PC-9 (cell line): ENCODE measurements around the gene MAST2. TPM values are rescaled to one million over a fixed set of nuclear protein-coding genes. Genes with fewer than 3 reads are reported as not detected.

ENCODE experiments used
- BruUV-seq: library from RNA; stranded (reverse); fragments of 400-500 nt; replicated peaks from 2 replicates; lab custom pipeline; 2021; lab: Mats Ljungman, UMichigan
- CTCF ChIA-PET: fragments of 300-600 bp; sonication (Branson Sonifier 250); formaldehyde crosslinking; loops from one replicate; lab custom pipeline; 2022; ENCODE audit warnings: antibody characterized with exemption; lab: Charles Lee
- POLR2A ChIA-PET: fragments of 300-600 bp; sonication (Branson Sonifier 250); formaldehyde crosslinking; loops from one replicate; lab custom pipeline; 2022; ENCODE audit warnings: antibody characterized with exemption; ENCODE audit not compliant: unreplicated experiment; lab: Charles Lee
- DNase-seq, 2 experiments: peaks; one replicate each; pipeline versions ENCODE4 v3.0.0 to v3.0.0-alpha.2; 2015 to 2022; ENCODE audit warnings: mixed read lengths in 1 of 2
- H2AFZ ChIP-seq: fragments of 200-600 bp; sonication (generic); 2 replicates; pipeline ENCODE4 v1.8.1; 2017; ENCODE audit warnings: antibody characterized with exemption
- H3F3A ChIP-seq: fragments of 200-600 bp; sonication (generic); 2 replicates; pipeline ENCODE4 v1.8.1; 2017; ENCODE audit warnings: antibody characterized with exemption, mild to moderate bottlenecking, low read depth; ENCODE audit not compliant: insufficient read depth
- H3K27ac ChIP-seq: fragments of 200-600 bp; sonication (generic); 2 replicates; pipeline ENCODE4 v1.6.1; 2016; ENCODE audit warnings: mixed run types
- H3K27me3 ChIP-seq: fragments of 200-600 bp; sonication (generic); 2 replicates; pipeline ENCODE4 v1.6.1; 2016; ENCODE audit warnings: low read depth, mixed run types; ENCODE audit not compliant: insufficient read depth
- H3K36me3 ChIP-seq: fragments of 200-600 bp; sonication (generic); 2 replicates; pipeline ENCODE4 v1.6.1; 2016; ENCODE audit warnings: low read depth, mixed run types
- H3K4me1 ChIP-seq: fragments of 200-600 bp; sonication (generic); replicated peaks from 2 replicates; pipeline ENCODE4 v1.6.1; 2016; ENCODE audit warnings: mixed run types; ENCODE audit not compliant: insufficient read depth
- H3K4me2 ChIP-seq: fragments of 200-600 bp; sonication (generic); 2 replicates; pipeline ENCODE4 v1.6.1; 2017; ENCODE audit warnings: mixed run types
- H3K4me3 ChIP-seq: fragments of 200-600 bp; sonication (generic); 2 replicates; pipeline ENCODE4 v1.6.1; 2016; ENCODE audit warnings: mixed run types
- H3K79me2 ChIP-seq: fragments of 200-600 bp; sonication (generic); 2 replicates; pipeline ENCODE4 v1.6.1; 2017; ENCODE audit warnings: low read depth, mixed run types
- H3K9me2 ChIP-seq: fragments of 200-600 bp; sonication (generic); 2 replicates; pipeline ENCODE4 v1.8.1; 2017; ENCODE audit warnings: mild to moderate bottlenecking; ENCODE audit not compliant: insufficient read depth
- H3K9me3 ChIP-seq: fragments of 200-600 bp; sonication (generic); 2 replicates; pipeline ENCODE4 v1.8.1; 2016; ENCODE audit warnings: low read depth; ENCODE audit not compliant: insufficient read depth
- H4K20me1 ChIP-seq: fragments of 200-600 bp; sonication (generic); 2 replicates; pipeline ENCODE4 v1.8.1; 2017; ENCODE audit not compliant: insufficient read depth
- CTCF ChIP-seq: fragments of 200-600 bp; sonication (generic); conservative IDR thresholded peaks from 2 replicates; pipeline ENCODE4 v1.6.1; 2017; ENCODE audit warnings: mixed run types, antibody characterized with exemption, mild to moderate bottlenecking, moderate library complexity
- EZH2 ChIP-seq: fragments of 200-600 bp; sonication (generic); IDR thresholded peaks from 2 replicates; pipeline ENCODE4 v1.8.0; 2017; ENCODE audit warnings: antibody characterized with exemption, low read depth
- intact Hi-C: fragments of 100-400 bp; cut with micrococcal nuclease; formaldehyde crosslinking; loops from one replicate; pipeline ENCODE4 v1.10.0; 2022; ENCODE audit not compliant: unreplicated experiment
- total RNA-seq: library from RNA; stranded (reverse); gene quantifications from 2 replicates; pipeline ENCODE4 v1.2.3, GENCODE V29; 2021

The MAST2 gene
- total RNA-seq, 1 experiment from 2014 or later: 58.8 TPM

DNA sequence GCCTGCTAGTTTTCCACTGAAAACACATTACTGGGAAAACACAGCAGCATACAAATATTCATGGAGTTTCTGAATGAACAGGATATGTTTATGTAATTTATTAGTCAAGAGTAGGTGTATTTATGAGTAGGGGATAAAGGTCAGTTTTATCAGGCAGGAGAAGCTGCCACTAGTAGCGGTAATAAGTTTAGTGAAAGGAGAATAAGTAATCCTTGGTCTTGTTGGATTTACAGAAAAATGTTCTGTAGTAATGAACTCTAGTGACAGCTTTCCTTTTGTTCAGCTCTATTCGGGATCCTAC lies 1.2 kb downstream of the MAST2 start:
- peaks cover 31% of the 10 kb centered on the region for H3K79me2 ChIP-seq
- DNase-seq: no peak
- H2AFZ ChIP-seq: peak overlapping the region; percentile 83; the same call in 1 of the 2 replicates
- no peaks in the 10 kb centered on the region for H4K20me1 ChIP-seq
- no peak for TF ChIP-seq CTCF
- peaks cover 23% of the 10 kb centered on the region for H3K4me1 ChIP-seq
- no peaks in the 10 kb centered on the region for H3K36me3 ChIP-seq
- peak overlapping the region; percentile 77 for H3K4me2 ChIP-seq
- H3K9me2 ChIP-seq: no peaks in the 10 kb centered on the region
- no peaks in the 10 kb centered on the region for H3K27me3 ChIP-seq
- intact Hi-C loops: loop anchor here (5.0 to 10.0 kb wide), 3 partner anchors 117 to 378 kb away; partner anchors contain the start of genes CCDC163, GPBP1L1, MMACHC and TMEM69
- H3K9me3 ChIP-seq: no peaks in the 10 kb centered on the region
- ChIA-PET CTCF (interaction anchor here (0.6 to 1.1 kb wide), 2 partner anchors 69 to 342 kb away, joined by 3 to 4 read pairs; no protein-coding TSS in a partner anchor), POLR2A (no interaction called here)
- H3K4me3 ChIP-seq: peak overlapping the region; percentile 67
- no peak overlapping the region for H3K27ac ChIP-seq
- peaks cover 16% of the 10 kb centered on the region for H3F3A ChIP-seq
- no TSS peak for BruUV-seq

DNA sequence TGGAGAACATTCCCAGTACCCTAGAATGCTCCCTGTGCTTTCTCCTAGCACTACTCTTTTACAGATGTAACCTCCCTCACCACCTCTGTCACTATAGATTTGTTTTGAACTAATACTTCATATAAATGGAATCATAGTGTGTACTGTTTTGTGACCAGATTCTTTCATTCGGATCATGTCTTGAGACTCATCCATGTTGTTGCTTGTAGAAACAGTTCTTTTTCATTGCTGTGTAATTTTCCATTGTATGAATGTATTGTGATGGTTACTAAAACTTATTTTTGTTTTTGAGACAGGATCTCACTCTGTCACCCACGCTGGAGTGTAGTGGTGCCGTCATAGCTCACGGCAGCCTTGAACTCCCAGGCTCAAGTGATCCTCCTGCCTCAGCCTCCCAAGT lies 2.7 kb downstream of the MAST2 start:
- Histone ChIP-seq H3K9me3 (no peaks in the 10 kb centered on the region), H3K27ac (no peak overlapping the region), H3K36me3 (no peaks in the 10 kb centered on the region), H3K4me3 (no peak overlapping the region), H3K79me2 (peaks cover 41% of the 10 kb centered on the region), H3K4me1 (peaks cover 28% of the 10 kb centered on the region), H3K4me2 (no peak overlapping the region), H2AFZ (no peak overlapping the region), H4K20me1 (no peaks in the 10 kb centered on the region), H3K9me2 (no peaks in the 10 kb centered on the region), H3K27me3 (no peaks in the 10 kb centered on the region), H3F3A (peaks cover 16% of the 10 kb centered on the region)
- DNase-seq: no peak
- ChIA-PET POLR2A (interaction anchor here (0.7 kb wide), 1 partner anchor 290 kb away, joined by 5 read pairs; no protein-coding TSS in a partner anchor), CTCF (no interaction called here)
- intact Hi-C loops: loop anchor here (10.0 kb wide), 1 partner anchor 301 kb away; the partner anchor contains the start of genes CCDC163 and MMACHC
- no peak for TF ChIP-seq EZH2
- TF ChIP-seq CTCF: no peak
- no TSS peak for BruUV-seq

GRCh38 chr1:45809761-45810160 lies 6.3 kb downstream of the MAST2 start:
- Histone ChIP-seq H3K9me2 (no peaks in the 10 kb centered on the region), H3K4me1 (peaks cover 14% of the 10 kb centered on the region), H3K9me3 (no peaks in the 10 kb centered on the region), H3F3A (peaks cover 3% of the 10 kb centered on the region; the same call in 1 of the 2 replicates), H3K27me3 (no peaks in the 10 kb centered on the region), H3K79me2 (peaks cover 32% of the 10 kb centered on the region), H3K4me2 (0 out of 2 replicates have a peak overlapping the region, but pooled peaks have one; percentile 3), H3K36me3 (no peaks in the 10 kb centered on the region), H3K4me3 (no peak overlapping the region), H2AFZ (no peak overlapping the region), H3K27ac (peak overlapping the region; percentile 17), H4K20me1 (no peaks in the 10 kb centered on the region)
- intact Hi-C loops: loop anchor here (10.0 kb wide), 1 partner anchor 305 kb away; the partner anchor contains the start of genes CCDC163 and MMACHC
- peak in 1 of 2 experiments; percentile 39 for DNase-seq
- TF ChIP-seq CTCF (no peak), EZH2 (no peak)
- POLR2A ChIA-PET: interaction anchor here (0.6 kb wide), 2 partner anchors 97 to 471 kb away, joined by 3 to 29 read pairs; no protein-coding TSS in a partner anchor
- CTCF ChIA-PET: no interaction called here
- BruUV-seq: no TSS peak
